ENCODE results near the gene FBXL17.

DNA sequence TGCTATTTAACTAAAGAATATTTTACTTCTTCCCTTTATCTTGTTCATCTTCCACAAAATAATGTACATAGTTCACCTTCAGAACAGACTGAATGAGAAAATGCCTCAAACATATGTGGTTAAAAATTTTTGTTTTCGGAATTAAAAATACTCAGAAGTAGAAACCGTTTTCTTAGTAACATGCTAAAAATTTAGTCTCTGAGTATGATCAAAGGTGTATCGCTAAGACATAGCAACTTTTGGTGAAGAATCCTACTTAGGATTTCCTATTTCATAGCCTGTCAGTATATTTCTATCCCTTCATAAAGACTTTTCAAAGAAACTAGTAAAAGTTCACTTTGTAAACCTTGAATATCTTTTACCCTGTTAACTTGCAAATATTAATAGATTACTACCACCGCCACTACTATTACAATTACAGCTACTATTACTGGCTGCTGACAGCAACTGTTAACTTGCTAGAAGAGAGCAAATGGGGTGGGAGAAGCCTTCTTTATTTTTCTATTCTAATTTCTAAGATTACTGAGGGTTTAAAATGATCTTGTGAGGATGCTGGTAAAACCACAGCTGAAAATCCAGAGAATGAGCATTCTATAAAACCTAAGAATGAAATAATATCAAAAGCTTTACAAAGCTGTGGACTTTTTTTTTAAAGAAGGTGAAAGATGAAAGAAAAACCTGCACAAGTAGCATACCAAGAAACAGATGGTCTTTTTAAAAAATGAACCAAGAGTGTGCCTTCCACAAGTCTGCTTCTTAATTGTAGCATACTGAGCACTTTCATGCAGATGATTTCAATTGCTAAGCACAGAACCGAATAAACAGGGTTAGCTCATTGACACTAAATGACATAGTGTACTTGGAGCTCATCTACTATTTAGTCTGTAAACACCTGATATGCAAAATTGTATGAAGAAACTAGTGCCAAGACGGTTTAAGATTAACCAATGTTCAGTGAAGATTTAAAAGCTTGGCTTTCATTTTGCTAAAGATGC lies 464.9 kb downstream of the FBXL17 start:
- TF ChIP-seq, protein P1, sequence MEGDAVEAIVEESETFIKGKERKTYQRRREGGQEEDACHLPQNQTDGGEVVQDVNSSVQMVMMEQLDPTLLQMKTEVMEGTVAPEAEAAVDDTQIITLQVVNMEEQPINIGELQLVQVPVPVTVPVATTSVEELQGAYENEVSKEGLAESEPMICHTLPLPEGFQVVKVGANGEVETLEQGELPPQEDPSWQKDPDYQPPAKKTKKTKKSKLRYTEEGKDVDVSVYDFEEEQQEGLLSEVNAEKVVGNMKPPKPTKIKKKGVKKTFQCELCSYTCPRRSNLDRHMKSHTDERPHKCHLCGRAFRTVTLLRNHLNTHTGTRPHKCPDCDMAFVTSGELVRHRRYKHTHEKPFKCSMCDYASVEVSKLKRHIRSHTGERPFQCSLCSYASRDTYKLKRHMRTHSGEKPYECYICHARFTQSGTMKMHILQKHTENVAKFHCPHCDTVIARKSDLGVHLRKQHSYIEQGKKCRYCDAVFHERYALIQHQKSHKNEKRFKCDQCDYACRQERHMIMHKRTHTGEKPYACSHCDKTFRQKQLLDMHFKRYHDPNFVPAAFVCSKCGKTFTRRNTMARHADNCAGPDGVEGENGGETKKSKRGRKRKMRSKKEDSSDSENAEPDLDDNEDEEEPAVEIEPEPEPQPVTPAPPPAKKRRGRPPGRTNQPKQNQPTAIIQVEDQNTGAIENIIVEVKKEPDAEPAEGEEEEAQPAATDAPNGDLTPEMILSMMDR (IDR thresholded peaks at IDR 0.05; ENCODE audit: insufficient read depth, low read length, poor library complexity, severe bottlenecking), result no peak
- no peak for TF ChIP-seq EZH2phosphoT487 (conservative IDR thresholded peaks at IDR 0.05; ENCODE audit: low read length)

Measured in SU-DHL-6 (cell line).